GM12878 (cell line): ENCODE measurements around the gene YIPF5. TPM values are rescaled to one million over a fixed set of nuclear protein-coding genes. Genes with fewer than 3 reads are reported as not detected.

Experiments used
- ATAC-seq: fragments of 200-7000 bp; cut with Tn5 transposase; 3 replicates; pipeline ENCODE4 v1.9.1; 2020; ENCODE audit warnings: mild to moderate bottlenecking, moderate library complexity
- BruUV-seq: library from RNA; stranded (reverse); fragments of 400-500 nt; replicated peaks from 2 replicates; lab custom pipeline; 2021; lab: Mats Ljungman, UMichigan
- CTCF ChIA-PET: fragments of 300-600 bp; sonication (Branson Sonifier 250); formaldehyde crosslinking; extraction: SDS; loops from one replicate; lab custom pipeline; 2021; ENCODE audit warnings: inconsistent platforms; lab: Yijun Ruan, JAX
- POLR2A ChIA-PET: fragments of 350-600 bp; formaldehyde crosslinking; extraction: SDS; loops from one replicate; lab custom pipeline; 2021; ENCODE audit warnings: inconsistent platforms; lab: Charles Lee
- RAD21 ChIA-PET: fragments of 300-600 bp; sonication (Branson Sonifier 250); formaldehyde crosslinking; loops from one replicate; lab custom pipeline; 2023; ENCODE audit warnings: antibody characterized with exemption; ENCODE audit not compliant: unreplicated experiment; lab: Charles Lee
- SMC1A ChIA-PET: fragments of 300-600 bp; sonication (Branson Sonifier 250); formaldehyde crosslinking; loops from one replicate; lab custom pipeline; 2023; ENCODE audit not compliant: unreplicated experiment, uncharacterized antibody; lab: Charles Lee
- DNase-seq: peaks from one replicate; pipeline ENCODE4 v3.0.0-alpha.2; 2011; ENCODE audit warnings: low read depth, low spot score
- FAIRE-seq: peaks from 3 replicates; lab custom pipeline; 2011; peaks lifted over from hg19 to GRCh38; lab: Jason Lieb, UNC
- H2AFZ ChIP-seq: 2 replicates; pipeline ENCODE4 v1.6.0; 2011; ENCODE audit warnings: low read depth, low read length, control low read depth; ENCODE audit not compliant: control insufficient read depth
- H3K27ac ChIP-seq: 2 replicates; pipeline ENCODE4 v1.5.1; 2011; ENCODE audit warnings: control low read depth; ENCODE audit not compliant: control insufficient read depth, insufficient read depth
- H3K27me3 ChIP-seq, 2 experiments: replicated peaks in 1 of 2; 2 replicates each; pipeline versions ENCODE4 v1.6.0 to v1.6.1; 2011; ENCODE audit warnings: low read length in 1 of 2; ENCODE audit not compliant: control insufficient read depth in 2 of 2, insufficient read depth in 2 of 2
- H3K36me3 ChIP-seq, 2 experiments: 2 replicates each; pipeline ENCODE4 v1.5.1; 2011; ENCODE audit warnings: low read length in 1 of 2; ENCODE audit not compliant: control insufficient read depth in 2 of 2, insufficient read depth in 2 of 2
- H3K4me1 ChIP-seq: 2 replicates; pipeline ENCODE4 v1.6.1; 2011; ENCODE audit warnings: mild to moderate bottlenecking, low read length, moderate library complexity, mixed read lengths; ENCODE audit not compliant: control insufficient read depth, insufficient read depth
- H3K4me2 ChIP-seq: 2 replicates; pipeline ENCODE4 v1.6.0; 2011; ENCODE audit warnings: control low read depth; ENCODE audit not compliant: control insufficient read depth, insufficient read depth
- H3K4me3 ChIP-seq: fragments of 200-600 bp; sonication (generic); 2 replicates; pipeline ENCODE4 v1.5.1; 2016
- H3K79me2 ChIP-seq: 2 replicates; pipeline ENCODE4 v1.6.0; 2011; ENCODE audit warnings: low read length; ENCODE audit not compliant: control insufficient read depth, insufficient read depth
- H3K9ac ChIP-seq: 2 replicates; pipeline ENCODE4 v1.8.0; 2011; ENCODE audit warnings: low read length, control low read depth, mixed read lengths; ENCODE audit not compliant: control insufficient read depth, insufficient read depth
- H3K9me3 ChIP-seq: replicated peaks from 3 replicates; pipeline ENCODE4 v1.5.1; 2011; ENCODE audit warnings: mild to moderate bottlenecking, low read length; ENCODE audit not compliant: control insufficient read depth, insufficient read depth
- H4K20me1 ChIP-seq: 2 replicates; pipeline ENCODE4 v1.6.0; 2011; ENCODE audit not compliant: control insufficient read depth, insufficient read depth
- ASH2L ChIP-seq: fragments of 300-600, 200-600 bp; sonication (generic); IDR thresholded peaks from 2 replicates; pipeline ENCODE4 v1.6.1; 2017; ENCODE audit warnings: low read depth, mild to moderate bottlenecking, borderline replicate concordance
- ATF7 ChIP-seq: fragments of 450-650 bp; IDR thresholded peaks from 2 replicates; pipeline ENCODE4 v1.6.1; 2016; ENCODE audit warnings: low read depth, mild to moderate bottlenecking
- BCL11A ChIP-seq: IDR thresholded peaks from 2 replicates; pipeline ENCODE4 v1.6.1; 2011; ENCODE audit warnings: low read depth, low read length
- E2F8 ChIP-seq: fragments of 450-650 bp; IDR thresholded peaks from 2 replicates; pipeline ENCODE4 v1.6.1; 2018; ENCODE audit warnings: mild to moderate bottlenecking, low read depth, moderate library complexity; ENCODE audit not compliant: partially characterized antibody
- ESRRA ChIP-seq: IDR thresholded peaks from 2 replicates; pipeline ENCODE4 v1.6.1; 2012; ENCODE audit warnings: mild to moderate bottlenecking, low read length, improper control_type of control experiment
- KAT2A ChIP-seq: conservative IDR thresholded peaks from 2 replicates; pipeline ENCODE4 v1.6.1; 2011; ENCODE audit warnings: low read depth, low read length; ENCODE audit not compliant: control insufficient read depth
- MEF2B ChIP-seq: fragments of 450-650 bp; IDR thresholded peaks from 2 replicates; pipeline ENCODE4 v1.6.1; 2018; ENCODE audit warnings: mild to moderate bottlenecking, moderate library complexity; ENCODE audit not compliant: partially characterized antibody, poor library complexity, severe bottlenecking
- MTA3 ChIP-seq: IDR thresholded peaks from 2 replicates; pipeline ENCODE4 v1.6.1; 2012; ENCODE audit warnings: low read length, inconsistent platforms, borderline replicate concordance
- MYB ChIP-seq: fragments of 150-350 bp; IDR thresholded peaks from 2 replicates; pipeline ENCODE4 v1.6.1; 2014; ENCODE audit warnings: mild to moderate bottlenecking, low read depth, low read length, borderline replicate concordance
- NFIC ChIP-seq: IDR thresholded peaks from 2 replicates; pipeline ENCODE4 v1.6.1; 2012; ENCODE audit warnings: low read depth, mild to moderate bottlenecking, inconsistent platforms, low read length, moderate library complexity
- NKRF ChIP-seq: fragments of 450-650 bp; conservative IDR thresholded peaks from 2 replicates; pipeline ENCODE4 v1.6.1; 2017; ENCODE audit warnings: mild to moderate bottlenecking, moderate library complexity
- RAD21 ChIP-seq: IDR thresholded peaks from 2 replicates; pipeline ENCODE4 v1.6.1; 2011; ENCODE audit warnings: mild to moderate bottlenecking, low read depth, low read length, moderate library complexity; ENCODE audit not compliant: insufficient read depth
- RCOR1 ChIP-seq: conservative IDR thresholded peaks from 2 replicates; pipeline ENCODE4 v1.6.1; 2012; ENCODE audit warnings: low read depth, low read length, improper control_type of control experiment
- SIX5 ChIP-seq: IDR thresholded peaks from 2 replicates; pipeline ENCODE4 v1.6.1; 2011; ENCODE audit warnings: mild to moderate bottlenecking, low read depth, low read length, moderate library complexity; ENCODE audit not compliant: severe bottlenecking
- ZBTB40 ChIP-seq: fragments of 450-650 bp; IDR thresholded peaks from 2 replicates; pipeline ENCODE4 v1.6.1; 2016; ENCODE audit warnings: mild to moderate bottlenecking, moderate library complexity, borderline replicate concordance
- WGBS: methylation state at CpG from one replicate; pipeline ENCODE4 v1.1.6; 2016; ENCODE audit warnings: low lambda C conversion rate; ENCODE audit not compliant: insufficient replicate concordance, insufficient coverage; ENCODE audit errors: missing lambda C conversion rate; 5-methylcytosine and 5-hydroxymethylcytosine counted together
- in situ Hi-C: fragments of 300-500 bp; cut with MboI; formaldehyde crosslinking; loops from 9 replicates; pipeline ENCODE4 v1.14.3; 2018; ENCODE audit warnings: mixed read lengths
- intact Hi-C: fragments of 100-400 bp; cut with micrococcal nuclease; formaldehyde crosslinking; loops from one replicate; pipeline ENCODE4 v1.14.2; 2022; ENCODE audit not compliant: unreplicated experiment
- polyA plus RNA-seq, 11 experiments: library from polyadenylated mRNA; depleted of rRNA in 4 of 11; unstranded in 6 of 11; stranded (reverse) in 5 of 11; fragments of >200 nt; fragmentation: Nextera tagmentation in 4 of 11; fragmentation: Illumina TruSeq in 1 of 11; extraction: Ambion mirVana in 4 of 11; extraction: Trizol in 1 of 11; gene quantifications; 1 replicate in 1 of 11; 2 replicates in 10 of 11; pipeline versions ENCODE4 v1.2.1 to v1.2.3, GENCODE V29; 2011 to 2016; ENCODE audit warnings: inconsistent platforms in 2 of 11, missing spikeins in 2 of 11, low read depth in 1 of 11
- total RNA-seq, 4 experiments: library from RNA; depleted of rRNA in 3 of 4; stranded (reverse); fragments of >200 nt in 3 of 4; fragmentation: Illumina TruSeq in 1 of 4; extraction: Trizol in 1 of 4; gene quantifications; 2 replicates each; pipeline versions ENCODE4 v1.2.1 to v1.2.3, GENCODE V29; 2013 to 2021

Gene YIPF5
- total and polyA plus RNA-seq, 10 of the 15 experiments (the other 5 are each of a cell fraction or from before 2014, with no cell fraction given) = 19.5 to 50.4 (median 34.3) TPM

GRCh38 chr5:144179226-144179625, 8.8 kb upstream of the YIPF5 start:
- no peaks in the 10 kb centered on the region for H3K4me1 ChIP-seq
- ChIA-PET POLR2A (no interaction called here), SMC1A (interaction anchor here (0.6 to 2.0 kb wide), 2 partner anchors 9 to 36 kb away, joined by 3 to 6 read pairs; no protein-coding TSS in a partner anchor), RAD21 (no interaction called here), CTCF (interaction anchor here (1.2 kb wide), 1 partner anchor 8 kb away, joined by 4 read pairs; the partner anchor contains the start of genes KCTD16 and YIPF5)
- no peak for FAIRE-seq
- H3K27ac ChIP-seq = no peak overlapping the region
- H3K36me3 ChIP-seq = no peaks in the 10 kb centered on the region
- 88% methylated on average over 1 of the region's 1 CpG for WGBS
- intact Hi-C loops = no loop called here
- H3K27me3 ChIP-seq = no peaks in the 10 kb centered on the region; a peak in 1 of 4 replicates
- no peak for ATAC-seq
- in situ Hi-C loops = no loop called here
- H3K9ac ChIP-seq = no peak overlapping the region
- no peak overlapping the region for H2AFZ ChIP-seq
- H4K20me1 ChIP-seq = no peaks in the 10 kb centered on the region
- no peaks in the 10 kb centered on the region for H3K79me2 ChIP-seq
- H3K9me3 ChIP-seq = no peaks in the 10 kb centered on the region
- BruUV-seq = no TSS peak
- no peak for TF ChIP-seq KAT2A
- TF ChIP-seq MTA3 = no peak
- no peak for TF ChIP-seq ESRRA
- TF ChIP-seq ATF7 = no peak
- no peak for TF ChIP-seq ZBTB40
- TF ChIP-seq MYB = no peak
- no peak for TF ChIP-seq E2F8
- TF ChIP-seq MEF2B = no peak
- no peak for TF ChIP-seq RCOR1
- TF ChIP-seq NFIC = no peak
- TF ChIP-seq ASH2L = no peak
- TF ChIP-seq NKRF = no peak
- TF ChIP-seq SIX5 = no peak
- no peak for TF ChIP-seq BCL11A
- TF ChIP-seq RAD21 = no peak
- H3K4me2 ChIP-seq = no peak overlapping the region
- H3K4me3 ChIP-seq = no peak overlapping the region
- no peak for DNase-seq
